Measurements from ENCODE around the gene LHX2.

GRCh38 chr9:124060844-124061605, 49.5 kb downstream of the LHX2 start:
- TF ChIP-seq EZH2 (IDR thresholded peaks at IDR 0.05; ENCODE audit: low read depth, unreplicated experiment), result no peak
- TF ChIP-seq POLR2AphosphoS5 (IDR thresholded peaks at IDR 0.05; ENCODE audit: low read depth), result no peak
- no peak for TF ChIP-seq CREB1 (CRISPR knock-in tag; IDR thresholded peaks at IDR 0.05; ENCODE audit: low read depth)
- TF ChIP-seq CTCF (conservative IDR thresholded peaks at IDR 0.05; ENCODE audit: low read depth in 2 of 2), result no peak
- TF ChIP-seq, protein P1, sequence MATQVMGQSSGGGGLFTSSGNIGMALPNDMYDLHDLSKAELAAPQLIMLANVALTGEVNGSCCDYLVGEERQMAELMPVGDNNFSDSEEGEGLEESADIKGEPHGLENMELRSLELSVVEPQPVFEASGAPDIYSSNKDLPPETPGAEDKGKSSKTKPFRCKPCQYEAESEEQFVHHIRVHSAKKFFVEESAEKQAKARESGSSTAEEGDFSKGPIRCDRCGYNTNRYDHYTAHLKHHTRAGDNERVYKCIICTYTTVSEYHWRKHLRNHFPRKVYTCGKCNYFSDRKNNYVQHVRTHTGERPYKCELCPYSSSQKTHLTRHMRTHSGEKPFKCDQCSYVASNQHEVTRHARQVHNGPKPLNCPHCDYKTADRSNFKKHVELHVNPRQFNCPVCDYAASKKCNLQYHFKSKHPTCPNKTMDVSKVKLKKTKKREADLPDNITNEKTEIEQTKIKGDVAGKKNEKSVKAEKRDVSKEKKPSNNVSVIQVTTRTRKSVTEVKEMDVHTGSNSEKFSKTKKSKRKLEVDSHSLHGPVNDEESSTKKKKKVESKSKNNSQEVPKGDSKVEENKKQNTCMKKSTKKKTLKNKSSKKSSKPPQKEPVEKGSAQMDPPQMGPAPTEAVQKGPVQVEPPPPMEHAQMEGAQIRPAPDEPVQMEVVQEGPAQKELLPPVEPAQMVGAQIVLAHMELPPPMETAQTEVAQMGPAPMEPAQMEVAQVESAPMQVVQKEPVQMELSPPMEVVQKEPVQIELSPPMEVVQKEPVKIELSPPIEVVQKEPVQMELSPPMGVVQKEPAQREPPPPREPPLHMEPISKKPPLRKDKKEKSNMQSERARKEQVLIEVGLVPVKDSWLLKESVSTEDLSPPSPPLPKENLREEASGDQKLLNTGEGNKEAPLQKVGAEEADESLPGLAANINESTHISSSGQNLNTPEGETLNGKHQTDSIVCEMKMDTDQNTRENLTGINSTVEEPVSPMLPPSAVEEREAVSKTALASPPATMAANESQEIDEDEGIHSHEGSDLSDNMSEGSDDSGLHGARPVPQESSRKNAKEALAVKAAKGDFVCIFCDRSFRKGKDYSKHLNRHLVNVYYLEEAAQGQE (IDR thresholded peaks at IDR 0.05; ENCODE audit: unreplicated experiment), result no peak

Measured in GM23338 (cell line).